ENCODE results near the gene UBALD1. TPM values are rescaled to one million over a fixed set of nuclear protein-coding genes. Genes with fewer than 3 reads are reported as not detected.

UBALD1 gene
- total RNA-seq, 1 donor from 2014 or later, result 17.2 TPM

DNA sequence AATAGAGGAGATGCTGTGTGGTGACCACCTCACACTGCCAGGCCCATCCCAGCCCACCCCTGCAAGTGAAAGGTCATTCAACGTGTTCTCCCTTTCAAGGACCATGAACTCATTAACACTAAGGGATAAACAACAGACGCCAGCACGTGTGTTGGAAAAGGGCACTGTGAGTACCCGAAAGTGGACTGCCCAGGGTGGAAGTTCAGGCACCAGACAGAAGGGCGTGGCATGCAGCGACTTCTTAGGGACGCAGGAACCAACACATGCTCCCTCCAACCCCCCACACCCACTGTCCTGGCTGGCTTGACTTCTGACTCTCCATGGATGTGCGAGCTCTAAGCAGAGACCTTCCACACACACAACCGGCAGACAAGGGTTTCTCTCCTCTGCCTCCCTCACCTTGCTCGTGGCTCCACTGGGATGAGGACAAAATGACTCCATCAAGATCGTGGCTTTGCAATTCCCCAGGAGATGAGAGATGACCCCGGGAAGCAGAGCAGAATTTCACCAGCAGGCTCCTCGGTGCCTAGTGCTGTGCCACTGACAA is 11.0 kb downstream of the UBALD1 start:
- intact Hi-C loops (cut with micrococcal nuclease), result no loop called here
- Mint-ChIP-seq H3K27ac (no peak overlapping the region), H3K4me3 (no peak overlapping the region), H3K27me3 (peaks cover 3% of the 10 kb centered on the region), H3K36me3 (ENCODE audit: low read depth) (no peaks in the 10 kb centered on the region), H3K4me1 (no peaks in the 10 kb centered on the region), H3K9me3 (no peaks in the 10 kb centered on the region)
- DNase-seq, result no peak

DNA sequence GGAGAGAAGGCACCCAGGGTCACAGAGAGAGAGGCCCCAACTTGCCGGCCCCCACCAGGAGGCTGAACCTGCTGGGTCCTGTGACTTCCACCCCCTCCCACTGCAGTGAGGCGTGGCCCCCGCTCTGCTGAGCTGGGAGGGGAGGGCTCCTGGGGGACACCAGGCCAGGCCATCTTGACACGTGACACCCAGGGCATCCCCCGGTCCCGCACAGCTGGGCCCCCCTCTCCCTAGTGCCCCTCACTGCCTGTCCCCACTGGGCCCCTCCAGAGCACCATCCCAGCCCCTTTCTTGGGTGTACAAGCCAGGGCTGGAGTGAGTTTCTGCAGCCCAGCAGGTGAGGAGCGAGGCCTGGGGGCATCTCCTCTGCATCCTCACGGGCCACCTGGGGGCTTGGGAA is 12.4 kb downstream of the UBALD1 start:
- no peaks in the 10 kb centered on the region for H3K36me3 Mint-ChIP-seq (ENCODE audit: low read depth)
- H3K4me1 Mint-ChIP-seq, result no peaks in the 10 kb centered on the region
- DNase-seq, result no peak
- no peak overlapping the region for H3K27ac Mint-ChIP-seq
- peaks cover 3% of the 10 kb centered on the region for H3K27me3 Mint-ChIP-seq
- no peak overlapping the region for H3K4me3 Mint-ChIP-seq
- no peaks in the 10 kb centered on the region for H3K9me3 Mint-ChIP-seq
- intact Hi-C loops (cut with micrococcal nuclease), result no loop called here

DNA sequence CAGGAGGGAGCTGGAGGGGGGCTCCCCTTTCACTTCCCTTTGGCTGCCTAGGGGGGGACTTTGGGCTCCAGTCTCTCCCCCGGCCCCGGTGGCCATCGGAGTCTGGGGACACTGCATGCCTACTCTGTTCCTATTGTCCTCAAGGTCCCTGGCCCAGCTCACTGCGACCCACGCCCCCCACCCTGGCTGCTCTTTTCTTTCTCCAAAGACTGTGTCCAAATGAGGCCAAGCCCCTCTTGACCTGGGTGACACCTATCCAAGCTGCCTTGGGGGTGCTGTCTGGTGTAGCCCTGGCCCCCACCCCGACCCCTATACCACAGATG is 12.9 kb downstream of the UBALD1 start:
- Mint-ChIP-seq H3K27me3 (peaks cover 3% of the 10 kb centered on the region), H3K4me1 (no peaks in the 10 kb centered on the region), H3K36me3 (ENCODE audit: low read depth) (no peaks in the 10 kb centered on the region), H3K9me3 (no peaks in the 10 kb centered on the region), H3K27ac (no peak overlapping the region), H3K4me3 (no peak overlapping the region)
- intact Hi-C loops (cut with micrococcal nuclease), result no loop called here
- DNase-seq, result no peak

DNA sequence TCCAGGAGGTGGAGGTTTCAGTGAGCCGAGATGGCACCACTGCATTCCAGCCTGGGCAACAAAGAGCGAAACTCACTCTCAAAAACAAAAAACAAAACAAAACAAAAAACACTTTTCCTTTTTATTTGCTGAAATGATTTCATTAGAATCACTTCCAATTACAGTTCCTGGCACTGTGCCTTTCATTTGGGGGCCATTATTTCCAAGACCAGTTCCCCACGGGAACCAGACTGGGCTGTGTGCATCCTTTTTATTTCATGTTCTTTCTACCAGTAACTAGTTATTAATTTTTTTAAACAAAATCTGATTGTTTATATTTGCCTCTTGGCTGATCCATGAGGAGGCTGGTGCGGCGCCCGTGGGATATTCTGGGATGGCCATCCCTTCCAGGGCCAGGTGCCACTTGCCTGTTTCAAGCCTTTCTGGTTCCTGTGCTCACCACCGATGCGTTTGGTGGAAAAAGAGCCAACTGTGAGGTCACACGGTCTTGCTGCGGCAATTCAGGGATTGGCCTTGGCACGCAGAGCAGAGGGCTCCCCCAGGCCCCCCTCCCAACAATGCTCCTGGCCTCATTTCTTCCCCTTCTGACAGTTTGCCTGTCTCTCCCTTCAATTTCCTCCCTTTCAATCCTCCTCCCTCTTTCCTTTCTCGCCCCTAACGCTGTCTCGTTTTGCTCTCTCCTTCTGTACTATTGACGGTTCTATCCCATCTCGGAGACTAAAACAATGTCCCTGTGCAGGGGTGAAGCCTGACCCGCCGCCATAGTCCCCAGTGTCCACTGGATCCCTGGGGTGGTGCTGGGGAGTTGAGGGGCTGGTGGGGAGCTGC is 13.4 kb downstream of the UBALD1 start:
- H3K4me3 Mint-ChIP-seq, result no peak overlapping the region
- no peaks in the 10 kb centered on the region for H3K4me1 Mint-ChIP-seq
- no peak for DNase-seq
- no peak overlapping the region for H3K27ac Mint-ChIP-seq
- no peaks in the 10 kb centered on the region for H3K9me3 Mint-ChIP-seq
- intact Hi-C loops (cut with micrococcal nuclease), result no loop called here
- H3K36me3 Mint-ChIP-seq (ENCODE audit: low read depth), result no peaks in the 10 kb centered on the region
- H3K27me3 Mint-ChIP-seq, result peaks cover 3% of the 10 kb centered on the region

DNA sequence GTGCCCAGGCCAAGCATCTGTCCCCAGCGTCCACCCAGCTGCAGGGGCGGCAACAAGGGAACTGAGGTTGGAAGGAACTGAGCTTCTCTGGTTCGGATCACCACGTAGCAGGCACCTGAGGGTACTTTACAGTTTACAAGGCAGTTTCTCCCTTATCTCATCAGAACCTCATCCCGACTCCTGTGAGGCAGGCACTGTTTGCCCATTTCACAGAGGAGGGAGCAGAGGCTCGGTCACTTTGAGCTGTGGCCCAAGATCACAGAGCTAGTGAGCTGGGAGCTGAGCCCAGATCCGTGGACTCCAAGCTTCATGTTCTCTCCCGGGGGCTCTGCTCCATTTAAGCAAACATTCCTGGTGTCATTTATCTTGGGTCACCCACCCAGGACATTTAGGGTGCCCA is 15.1 kb downstream of the UBALD1 start:
- intact Hi-C loops (cut with micrococcal nuclease), result no loop called here
- Mint-ChIP-seq H3K9me3 (no peaks in the 10 kb centered on the region), H3K27me3 (peaks cover 3% of the 10 kb centered on the region), H3K4me1 (no peaks in the 10 kb centered on the region), H3K36me3 (ENCODE audit: low read depth) (no peaks in the 10 kb centered on the region), H3K4me3 (no peak overlapping the region), H3K27ac (no peak overlapping the region)
- DNase-seq, result no peak

DNA sequence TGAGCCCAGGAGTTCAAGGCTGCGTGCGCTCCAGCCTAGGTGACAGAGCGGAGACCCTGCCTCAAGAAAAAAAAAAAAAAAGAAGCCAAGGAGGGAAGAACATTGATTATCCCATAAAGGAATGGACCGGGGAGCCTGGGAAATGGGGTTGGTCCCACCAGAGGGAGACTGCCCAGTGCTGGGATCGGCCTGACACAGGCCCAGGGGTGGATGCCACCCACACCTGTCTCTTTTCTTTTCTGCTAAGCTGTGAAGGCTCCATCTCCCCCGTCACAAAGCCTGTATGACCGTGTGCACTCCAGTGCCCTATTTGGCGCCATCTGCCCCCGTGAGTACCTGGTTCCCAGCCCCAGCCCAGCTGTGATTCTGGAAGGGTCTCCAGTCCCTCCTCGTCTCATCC is 15.7 kb downstream of the UBALD1 start:
- Mint-ChIP-seq H3K27ac (no peak overlapping the region), H3K9me3 (no peaks in the 10 kb centered on the region), H3K4me1 (no peaks in the 10 kb centered on the region), H3K36me3 (ENCODE audit: low read depth) (no peaks in the 10 kb centered on the region), H3K4me3 (no peak overlapping the region), H3K27me3 (peaks cover 3% of the 10 kb centered on the region)
- intact Hi-C loops (cut with micrococcal nuclease), result no loop called here
- DNase-seq, result no peak

DNA sequence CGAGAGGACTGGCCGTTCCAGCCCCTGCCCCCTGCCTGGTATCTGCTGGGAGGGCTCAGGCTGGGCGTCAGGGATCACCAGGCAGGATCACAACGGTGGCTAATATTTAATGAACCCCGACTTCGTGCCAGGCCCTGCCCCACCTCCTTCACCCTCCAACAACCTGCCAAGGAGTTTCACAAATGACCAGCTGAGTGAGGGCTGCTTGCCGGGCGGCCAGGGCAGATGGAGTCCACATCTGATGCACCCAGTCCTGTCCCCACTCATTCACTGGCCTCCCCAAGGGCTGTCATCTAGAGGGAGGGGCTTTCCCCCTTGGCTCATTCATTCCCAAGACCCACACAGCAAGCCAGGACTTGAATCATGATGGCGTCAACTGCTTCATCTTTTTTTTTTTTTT is 17.5 kb downstream of the UBALD1 start:
- H3K9me3 Mint-ChIP-seq, result no peaks in the 10 kb centered on the region
- no peak for DNase-seq
- intact Hi-C loops (cut with micrococcal nuclease), result no loop called here
- no peak overlapping the region for H3K4me3 Mint-ChIP-seq
- H3K27ac Mint-ChIP-seq, result no peak overlapping the region
- no peaks in the 10 kb centered on the region for H3K36me3 Mint-ChIP-seq (ENCODE audit: low read depth)
- no peaks in the 10 kb centered on the region for H3K4me1 Mint-ChIP-seq
- H3K27me3 Mint-ChIP-seq, result peaks cover 3% of the 10 kb centered on the region

DNA sequence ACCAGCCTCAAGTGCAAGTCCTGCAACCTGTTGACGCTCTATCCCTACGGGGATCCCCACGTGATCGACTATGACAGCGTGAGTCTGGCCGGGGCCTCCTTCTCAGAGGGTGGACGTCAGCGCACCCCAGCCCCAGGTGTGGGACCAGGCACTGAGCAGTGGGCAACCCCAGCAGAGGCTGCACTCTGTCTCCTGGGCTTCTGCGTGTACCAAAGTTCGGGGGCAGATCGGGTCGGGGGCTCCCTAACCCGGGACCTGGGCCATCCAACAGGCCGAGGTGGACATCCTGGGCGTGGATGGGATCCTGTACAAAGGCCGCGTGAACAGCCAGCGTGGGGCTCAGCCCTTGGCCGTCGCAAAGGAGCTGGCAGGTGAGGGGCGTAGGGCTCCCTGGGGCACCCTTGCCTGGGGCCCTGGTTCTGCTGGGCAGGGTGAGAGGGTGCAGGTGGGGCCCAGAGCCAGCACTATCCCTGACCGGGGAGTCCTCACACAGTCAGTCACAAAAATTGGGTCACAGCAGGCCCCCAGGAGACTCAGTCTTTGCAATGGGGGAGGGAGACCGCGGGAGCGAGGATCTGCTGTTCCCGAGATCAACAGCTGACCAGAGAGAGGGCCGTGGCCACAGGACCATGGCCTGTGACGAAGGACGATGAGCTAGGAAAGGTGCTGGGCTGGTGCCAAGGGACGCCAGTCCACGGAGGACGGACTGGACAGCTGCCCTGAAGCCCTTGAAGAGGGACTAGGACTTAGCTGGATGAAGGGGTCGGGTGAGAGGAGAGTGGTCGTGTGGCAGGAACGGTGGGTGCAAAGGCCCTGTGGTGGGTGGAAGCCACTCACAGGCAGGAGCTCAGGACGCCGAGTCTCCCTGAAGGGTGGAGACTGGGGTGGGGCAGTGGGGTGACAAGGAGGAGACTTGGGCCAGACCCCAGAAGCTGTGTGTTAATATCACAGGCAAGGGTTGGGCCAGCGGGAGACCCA is 20.0 kb downstream of the UBALD1 start:
- H3K36me3 Mint-ChIP-seq (ENCODE audit: low read depth), result no peaks in the 10 kb centered on the region
- H3K4me3 Mint-ChIP-seq, result no peak overlapping the region
- no peaks in the 10 kb centered on the region for H3K27me3 Mint-ChIP-seq
- H3K27ac Mint-ChIP-seq, result no peak overlapping the region
- no peaks in the 10 kb centered on the region for H3K4me1 Mint-ChIP-seq
- H3K9me3 Mint-ChIP-seq, result no peaks in the 10 kb centered on the region
- intact Hi-C loops (cut with micrococcal nuclease), result no loop called here
- DNase-seq, result no peak

DNA sequence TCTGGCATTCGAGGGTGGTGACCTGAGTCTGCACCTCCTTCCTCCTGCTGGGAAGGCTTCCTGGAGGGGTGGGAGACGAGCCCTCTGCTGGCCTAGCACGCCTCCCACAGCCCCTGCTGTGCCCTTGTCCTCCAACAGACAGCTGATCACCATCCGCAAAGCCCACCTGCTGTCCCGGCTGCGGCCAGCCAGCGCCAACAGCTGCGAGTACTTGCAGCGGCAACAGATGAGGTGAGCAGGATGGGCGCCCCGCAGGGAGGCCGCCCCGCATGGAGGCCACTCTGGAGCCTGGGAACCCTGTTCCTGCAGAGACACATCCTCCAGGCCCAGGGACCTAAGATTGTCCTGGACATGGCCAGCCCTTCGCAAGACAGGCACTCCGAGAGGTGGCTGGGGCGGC is 21.6 kb downstream of the UBALD1 start:
- Mint-ChIP-seq H3K27ac (no peak overlapping the region), H3K9me3 (no peaks in the 10 kb centered on the region), H3K36me3 (ENCODE audit: low read depth) (no peaks in the 10 kb centered on the region), H3K4me1 (no peaks in the 10 kb centered on the region), H3K4me3 (no peak overlapping the region), H3K27me3 (no peaks in the 10 kb centered on the region)
- DNase-seq, result no peak
- intact Hi-C loops (cut with micrococcal nuclease), result no loop called here

DNA sequence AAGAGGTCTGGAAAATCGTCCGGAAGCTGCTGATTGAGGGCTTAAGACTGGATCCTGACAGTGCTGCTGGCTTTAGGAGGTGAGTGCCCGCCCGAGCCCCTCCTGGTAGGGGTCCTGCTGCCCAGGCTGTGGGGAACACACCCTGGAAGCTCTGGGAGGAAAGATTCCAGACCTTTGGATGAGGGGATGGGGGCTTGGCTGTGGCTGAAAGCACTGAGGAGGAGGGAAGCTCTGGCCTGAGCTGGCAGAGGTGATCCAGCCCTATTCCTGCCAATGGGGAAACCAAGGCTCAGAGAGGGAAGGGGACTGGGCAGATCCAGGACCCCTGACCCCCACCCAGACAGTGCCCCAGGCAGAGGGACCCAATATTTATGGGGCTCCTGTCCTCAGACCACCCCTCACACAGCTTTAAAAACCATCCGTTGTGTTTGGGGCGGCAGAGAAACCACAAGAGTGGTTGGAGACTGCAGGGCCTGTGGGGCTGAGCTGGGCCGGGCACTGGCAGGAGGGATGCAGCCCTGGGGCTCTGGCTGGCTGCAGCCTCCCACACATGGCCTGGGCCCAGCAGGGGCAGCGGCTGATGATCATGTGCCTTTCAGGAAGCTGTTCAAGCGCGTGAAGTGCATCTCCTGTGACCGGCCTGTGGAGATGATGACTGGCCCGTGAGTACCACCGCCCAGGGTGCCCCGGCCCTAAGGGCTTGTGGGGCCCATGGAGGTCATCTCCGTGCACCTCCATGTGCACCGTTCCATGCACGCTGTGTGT is 22.8 kb downstream of the UBALD1 start:
- Mint-ChIP-seq H3K9me3 (no peaks in the 10 kb centered on the region), H3K4me1 (no peaks in the 10 kb centered on the region), H3K27ac (no peak overlapping the region), H3K36me3 (ENCODE audit: low read depth) (no peaks in the 10 kb centered on the region), H3K27me3 (peaks cover 2% of the 10 kb centered on the region), H3K4me3 (no peak overlapping the region)
- intact Hi-C loops (cut with micrococcal nuclease), result no loop called here
- DNase-seq, result no peak

DNA sequence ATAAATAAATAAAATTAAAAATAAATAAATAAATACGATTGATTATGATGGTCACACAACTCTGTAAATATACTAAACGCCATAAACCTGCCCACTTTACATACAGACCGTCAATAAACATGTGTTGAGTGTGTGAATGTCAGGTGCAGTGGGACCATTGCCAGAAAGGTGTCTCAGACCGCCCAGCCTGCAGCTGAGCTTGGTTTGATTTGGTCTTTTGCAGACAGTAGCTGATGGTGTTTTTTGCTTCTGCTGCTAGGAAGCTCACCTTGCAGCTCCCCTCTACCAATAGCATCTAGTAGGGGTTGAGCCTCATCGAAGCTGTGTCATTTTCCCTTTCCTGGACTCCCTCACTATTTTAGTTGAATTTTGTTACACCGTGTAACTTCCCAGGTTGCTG is 23.5 kb downstream of the UBALD1 start:
- H3K4me3 Mint-ChIP-seq, result no peak overlapping the region
- no peaks in the 10 kb centered on the region for H3K9me3 Mint-ChIP-seq
- H3K36me3 Mint-ChIP-seq (ENCODE audit: low read depth), result no peaks in the 10 kb centered on the region
- no peak for DNase-seq
- H3K27me3 Mint-ChIP-seq, result peaks cover 6% of the 10 kb centered on the region
- intact Hi-C loops (cut with micrococcal nuclease), result no loop called here
- H3K4me1 Mint-ChIP-seq, result no peaks in the 10 kb centered on the region
- H3K27ac Mint-ChIP-seq, result no peak overlapping the region

DNA sequence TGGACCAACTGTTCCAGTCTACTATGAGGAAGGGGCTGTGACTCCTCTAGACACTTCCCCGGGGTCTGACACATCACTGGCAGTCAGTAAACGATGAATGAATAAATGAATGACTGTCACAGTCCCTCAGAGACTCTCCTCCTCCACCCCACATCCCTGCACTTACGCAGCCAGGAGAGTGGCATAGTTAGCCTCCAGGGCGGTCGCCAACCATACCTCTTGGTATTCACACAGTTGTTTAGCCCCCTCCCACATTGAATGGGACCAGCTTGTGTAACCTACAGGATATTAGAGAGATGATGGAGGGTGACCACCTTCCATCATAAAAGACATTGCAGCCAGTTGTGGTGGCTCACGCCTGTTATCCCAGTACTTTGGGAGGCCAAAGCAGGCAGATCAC is 25.7 kb downstream of the UBALD1 start:
- H3K27ac Mint-ChIP-seq, result no peak overlapping the region
- no peaks in the 10 kb centered on the region for H3K36me3 Mint-ChIP-seq (ENCODE audit: low read depth)
- peaks cover 4% of the 10 kb centered on the region for H3K4me1 Mint-ChIP-seq
- intact Hi-C loops (cut with micrococcal nuclease), result no loop called here
- peaks cover 10% of the 10 kb centered on the region for H3K27me3 Mint-ChIP-seq
- no peak for DNase-seq
- H3K9me3 Mint-ChIP-seq, result no peaks in the 10 kb centered on the region
- no peak overlapping the region for H3K4me3 Mint-ChIP-seq

DNA sequence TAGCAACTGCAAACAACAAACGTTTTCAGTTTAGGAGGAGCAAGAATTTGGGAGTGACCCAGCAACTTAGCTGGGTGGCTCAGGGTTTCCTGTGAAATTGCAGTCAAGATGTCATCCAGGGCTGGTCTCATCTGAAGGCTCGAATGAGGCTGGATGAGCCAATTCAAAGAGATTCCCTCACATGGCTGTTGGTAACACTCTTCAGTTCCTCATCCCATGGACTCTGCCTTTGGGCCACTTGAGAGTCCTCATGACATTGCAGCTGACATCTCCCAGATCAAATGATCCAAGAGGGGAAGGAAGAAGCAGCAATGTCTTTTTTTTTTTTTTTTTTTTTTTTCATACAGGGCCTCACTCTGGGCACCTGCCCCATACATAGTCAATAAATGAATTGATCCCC is 26.3 kb downstream of the UBALD1 start:
- H3K9me3 Mint-ChIP-seq, result no peaks in the 10 kb centered on the region
- no peaks in the 10 kb centered on the region for H3K36me3 Mint-ChIP-seq (ENCODE audit: low read depth)
- no peak overlapping the region for H3K27ac Mint-ChIP-seq
- H3K4me3 Mint-ChIP-seq, result no peak overlapping the region
- peaks cover 4% of the 10 kb centered on the region for H3K4me1 Mint-ChIP-seq
- DNase-seq, result no peak
- intact Hi-C loops (cut with micrococcal nuclease), result no loop called here
- H3K27me3 Mint-ChIP-seq, result peaks cover 10% of the 10 kb centered on the region

DNA sequence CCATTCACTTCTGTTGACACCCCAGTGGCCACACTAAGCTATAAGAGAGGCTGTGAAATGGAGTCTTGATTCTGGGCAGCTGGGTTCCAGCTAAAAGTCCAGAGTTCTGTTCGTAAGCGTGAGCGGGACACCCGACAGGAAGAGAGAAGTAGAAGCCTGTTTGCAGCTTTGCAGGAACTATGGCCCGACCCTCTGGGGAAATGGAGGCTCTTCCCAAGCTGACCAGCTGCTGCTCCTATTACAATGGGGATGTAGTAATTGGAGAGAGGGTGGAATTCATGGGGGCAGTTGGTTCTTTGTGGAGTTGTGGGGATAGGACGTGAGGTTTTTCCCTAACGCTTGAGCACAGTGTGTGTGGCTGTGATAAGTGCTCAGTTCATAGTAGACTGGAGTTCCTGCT is 28.4 kb downstream of the UBALD1 start:
- no peak overlapping the region for H3K27ac Mint-ChIP-seq
- peaks cover 4% of the 10 kb centered on the region for H3K4me1 Mint-ChIP-seq
- H3K27me3 Mint-ChIP-seq, result peaks cover 10% of the 10 kb centered on the region
- DNase-seq, result no peak
- no peak overlapping the region for H3K4me3 Mint-ChIP-seq
- intact Hi-C loops (cut with micrococcal nuclease), result no loop called here
- H3K9me3 Mint-ChIP-seq, result no peaks in the 10 kb centered on the region
- H3K36me3 Mint-ChIP-seq (ENCODE audit: low read depth), result no peaks in the 10 kb centered on the region
